Body of pancreas (tissue), 4 donors: ENCODE measurements around the gene WRNIP1.

Source experiments
- CTCF ChIP-seq, 7 experiments: fragments of 450-650 bp in 4 of 7; fragments of 200-600 bp in 3 of 7; sonication (generic) in 3 of 7; IDR thresholded peaks; one replicate each; pipeline ENCODE4 v1.5.1; 2016 to 2019; ENCODE audit warnings: antibody characterized with exemption in 7 of 7
- POLR2A ChIP-seq, 3 donors: fragments of 450-650 bp; IDR thresholded peaks; one replicate each; pipeline ENCODE4 v1.6.1; 2016; ENCODE audit warnings: antibody characterized with exemption in 3 of 3, mild to moderate bottlenecking in 2 of 3

GRCh38 chr6:2799936-2800527 lies 34.8 kb downstream of the WRNIP1 start:
- TF ChIP-seq CTCF (IDR thresholded peaks at IDR 0.05) (no peak), POLR2A (IDR thresholded peaks at IDR 0.05) (no peak)
